T-helper 22 cell (primary cell): ENCODE measurements around the gene EYS.
"Not testable (repeated sequence)": the region's sequence is repeated elsewhere in the genome, so short reads cannot be mapped to it uniquely, and the experiment has no call there.

ENCODE experiments used
- DNase-seq: peaks from one replicate; pipeline ENCODE4 v3.0.0-alpha.2; 2020; ENCODE audit warnings: low read depth

The EYS gene

GRCh38 chr6:65452333-65452732, 254.7 kb downstream of the EYS start:
- DNase-seq, result no peak

- no peak for DNase-seq
Measured at GRCh38 chr6:65450451-65450850, 256.6 kb downstream of the EYS start.

GRCh38 chr6:65449926-65450325, 257.1 kb downstream of the EYS start:
- no peak for DNase-seq

GRCh38 chr6:65448866-65449265, 258.2 kb downstream of the EYS start:
- no peak for DNase-seq

GRCh38 chr6:65436281-65436680, 270.7 kb downstream of the EYS start:
- DNase-seq, result no peak

- no peak for DNase-seq
Measured at GRCh38 chr6:65416621-65417020, 290.4 kb downstream of the EYS start.

- DNase-seq, result no peak
Measured at GRCh38 chr6:65410309-65410708, 296.7 kb downstream of the EYS start.

GRCh38 chr6:65402564-65402963, 304.5 kb downstream of the EYS start:
- DNase-seq, result no peak

- no peak for DNase-seq
Measured at GRCh38 chr6:65399355-65400084, 307.5 kb downstream of the EYS start.

GRCh38 chr6:65398851-65399250, 308.2 kb downstream of the EYS start:
- no peak for DNase-seq

GRCh38 chr6:65350530-65350929, 356.5 kb downstream of the EYS start:
- no peak for DNase-seq

- DNase-seq, result not testable (repeated sequence)
Measured at GRCh38 chr6:65302655-65303054, 404.4 kb downstream of the EYS start.

- DNase-seq, result no peak
Measured at GRCh38 chr6:65299236-65299635, 407.8 kb downstream of the EYS start.

GRCh38 chr6:65295812-65296211, 411.2 kb downstream of the EYS start:
- DNase-seq, result no peak

- no peak for DNase-seq
Measured at GRCh38 chr6:65289491-65289890, 417.5 kb downstream of the EYS start.

- DNase-seq, result no peak
Measured at GRCh38 chr6:65285275-65285674, 421.8 kb downstream of the EYS start.

GRCh38 chr6:65280060-65280459, 427.0 kb downstream of the EYS start:
- DNase-seq, result no peak

GRCh38 chr6:65262241-65262640, 444.8 kb downstream of the EYS start:
- no peak for DNase-seq

GRCh38 chr6:65259982-65260381, 447.0 kb downstream of the EYS start:
- no peak for DNase-seq

- DNase-seq, result no peak
Measured at GRCh38 chr6:65259059-65259458, 448.0 kb downstream of the EYS start.

GRCh38 chr6:65253041-65253440, 454.0 kb downstream of the EYS start:
- DNase-seq, result no peak

GRCh38 chr6:65248101-65248610, 458.9 kb downstream of the EYS start:
- no peak for DNase-seq

GRCh38 chr6:65231616-65232015, 475.4 kb downstream of the EYS start:
- DNase-seq, result no peak

- DNase-seq, result no peak
Measured at GRCh38 chr6:65229825-65230224, 477.2 kb downstream of the EYS start.
